ENCODE results near the gene POLR2E. TPM values are rescaled to one million over a fixed set of nuclear protein-coding genes. Genes with fewer than 3 reads are reported as not detected.

The POLR2E gene
- total and polyA plus RNA-seq, 2 donors from 2014 or later: 158 to 189 TPM

GRCh38 chr19:1066748-1067340 is 28.3 kb downstream of the POLR2E start, which contains the start of gene ARHGAP45:
TSS of gene ARHGAP45 (plus strand) at chr19:1067167. CDS start at chr19:1067406, 239 bp downstream.
- peaks cover 17% of the 10 kb centered on the region for H3K27me3 ChIP-seq (ENCODE audit: control insufficient read depth, insufficient read depth, low read length)
- intact Hi-C loops (cut with DNase I): no loop called here

GRCh38 chr19:1066251-1066747 is 28.9 kb downstream of the POLR2E start:
- DNase-seq: no peak
- peaks cover 17% of the 10 kb centered on the region for H3K27me3 ChIP-seq (ENCODE audit: control insufficient read depth, insufficient read depth, low read length)
- no peak overlapping the region for H3K27ac ChIP-seq (ENCODE audit: low read depth in 2 of 2, low read length in 2 of 2)
- TF ChIP-seq CTCF (IDR thresholded peaks at IDR 0.05; ENCODE audit: borderline replicate concordance, extremely low read depth, insufficient read depth): no peak
- no peak overlapping the region for H3K9ac ChIP-seq (ENCODE audit: low read length in 3 of 3)
- no peaks in the 10 kb centered on the region for H3K9me3 ChIP-seq (ENCODE audit: control insufficient read depth in 2 of 3, insufficient read depth in 1 of 3, low read length in 3 of 3)
- H3K36me3 ChIP-seq (ENCODE audit: control insufficient read depth in 2 of 3, insufficient read depth in 3 of 3, low read length in 3 of 3): no peaks in the 10 kb centered on the region
- no peak overlapping the region for H3K4me3 ChIP-seq (ENCODE audit: low read length in 3 of 3)
- no peak for FAIRE-seq
- intact Hi-C loops (cut with DNase I): no loop called here
- H3K4me1 ChIP-seq (ENCODE audit: control insufficient read depth in 2 of 3, insufficient read depth in 2 of 3, low read depth in 1 of 3, low read length in 3 of 3): peaks cover 0 to 19% (median 4%) of the 10 kb centered on the region in 3 donors

More at GRCh38 chr19:1066748-1067340, 28.3 kb downstream of the POLR2E start, which contains the start of gene ARHGAP45:
- Histone ChIP-seq H3K27ac (ENCODE audit: low read depth in 2 of 2, low read length in 2 of 2) (peak within 1 kb of the TSS in 1 of 2 donors; percentile 72), H3K36me3 (ENCODE audit: control insufficient read depth in 2 of 3, insufficient read depth in 3 of 3, low read length in 3 of 3) (no peaks in the 10 kb centered on the region), H3K9ac (ENCODE audit: low read length in 3 of 3) (no peak within 1 kb of the TSS), H3K4me1 (ENCODE audit: control insufficient read depth in 2 of 3, insufficient read depth in 2 of 3, low read depth in 1 of 3, low read length in 3 of 3) (peaks cover 0 to 19% (median 4%) of the 10 kb centered on the region in 3 donors), H3K4me3 (ENCODE audit: low read length in 3 of 3) (no peak within 1 kb of the TSS), H3K9me3 (ENCODE audit: control insufficient read depth in 2 of 3, insufficient read depth in 1 of 3, low read length in 3 of 3) (no peaks in the 10 kb centered on the region)
- TF ChIP-seq CTCF (IDR thresholded peaks at IDR 0.05; ENCODE audit: borderline replicate concordance, extremely low read depth, insufficient read depth): no peak
- FAIRE-seq: no peak
- peak in 1 of 5 donors; percentile 89 for DNase-seq

DNA sequence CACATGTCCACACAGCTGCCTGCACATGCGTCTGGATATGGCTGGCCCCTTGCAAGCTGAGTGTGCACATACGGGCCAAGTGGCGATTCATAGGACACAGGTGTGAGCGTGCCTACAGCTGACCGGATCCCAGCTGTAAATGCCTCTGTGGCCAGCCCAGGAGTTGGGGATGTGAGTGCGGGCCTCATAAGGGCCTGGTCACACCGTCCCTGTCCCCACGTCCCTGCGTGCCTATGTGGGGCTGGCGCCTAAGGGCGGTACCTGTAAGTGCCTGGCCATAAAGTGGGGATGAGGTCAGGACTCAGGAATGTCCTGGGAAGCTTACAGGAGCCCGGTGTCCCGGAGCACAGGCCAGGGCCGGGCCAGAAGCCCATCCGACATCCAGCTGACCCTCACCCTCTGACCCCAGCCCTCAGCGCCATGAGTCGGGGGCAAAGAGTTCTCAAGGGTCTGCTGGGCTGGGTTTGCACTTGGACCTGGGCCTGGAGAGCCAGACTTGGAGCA is 29.5 kb downstream of the POLR2E start:
- intact Hi-C loops (cut with DNase I): no loop called here
- no peak for FAIRE-seq
- Histone ChIP-seq H3K9ac (ENCODE audit: low read length in 3 of 3) (no peak overlapping the region), H3K4me1 (ENCODE audit: control insufficient read depth in 2 of 3, insufficient read depth in 2 of 3, low read depth in 1 of 3, low read length in 3 of 3) (peaks cover 0 to 19% (median 4%) of the 10 kb centered on the region in 3 donors), H3K4me3 (ENCODE audit: low read length in 3 of 3) (no peak overlapping the region), H3K36me3 (ENCODE audit: control insufficient read depth in 2 of 3, insufficient read depth in 3 of 3, low read length in 3 of 3) (no peaks in the 10 kb centered on the region), H3K27me3 (ENCODE audit: control insufficient read depth, insufficient read depth, low read length) (peaks cover 16% of the 10 kb centered on the region), H3K27ac (ENCODE audit: low read depth in 2 of 2, low read length in 2 of 2) (no peak overlapping the region), H3K9me3 (ENCODE audit: control insufficient read depth in 2 of 3, insufficient read depth in 1 of 3, low read length in 3 of 3) (no peaks in the 10 kb centered on the region)
- no peak for DNase-seq
- TF ChIP-seq CTCF (IDR thresholded peaks at IDR 0.05; ENCODE audit: borderline replicate concordance, extremely low read depth, insufficient read depth): no peak
